Measurements from ENCODE around the gene ZBTB33. TPM values are rescaled to one million over a fixed set of nuclear protein-coding genes. Genes with fewer than 3 reads are reported as not detected.

Gene ZBTB33
- total RNA-seq, 1 experiment from 2014 or later = 17.2 TPM

- H3K4me1 ChIP-seq = 0 out of 2 replicates have a peak, but pooled peaks cover 3% of the 10 kb centered on the region
- TF ChIP-seq CTCF (IDR thresholded peaks at IDR 0.05; ENCODE audit: insufficient read depth in 1 of 2, low read depth in 1 of 2, low read length in 1 of 2, severe bottlenecking in 1 of 2, unreplicated experiment in 1 of 2) = no peak
- Mint-ChIP-seq H3K27ac (ENCODE audit: unreplicated experiment) (peak overlapping the region; percentile 99), H3K27me3 (ENCODE audit: insufficient read depth, unreplicated experiment) (no peaks in the 10 kb centered on the region), H3K4me3 (ENCODE audit: unreplicated experiment) (peak overlapping the region; percentile 100), H3K9me3 (ENCODE audit: unreplicated experiment) (no peaks in the 10 kb centered on the region), H3K4me1 (ENCODE audit: low read depth, unreplicated experiment) (peaks cover 6% of the 10 kb centered on the region), H3K36me3 (ENCODE audit: insufficient read depth, unreplicated experiment) (no peaks in the 10 kb centered on the region)
- ChIA-PET CTCF (no interaction called here), POLR2A (no interaction called here)
- no peaks in the 10 kb centered on the region for H3K27me3 ChIP-seq (replicated peaks; ENCODE audit: control insufficient read depth, insufficient read depth, low read length)
- DNase-seq = no peak
- no peaks in the 10 kb centered on the region for H3K36me3 ChIP-seq (ENCODE audit: control insufficient read depth, insufficient read depth, low read length)
- peak overlapping the region; percentile 52 for H3K4me3 ChIP-seq (ENCODE audit: low read depth, low read length)
- no TSS peak for BruUV-seq (replicated peaks)
- intact Hi-C loops (cut with micrococcal nuclease; ENCODE audit: unreplicated experiment) = no loop called here
- no peaks in the 10 kb centered on the region for H3K9me3 ChIP-seq
Observed at GRCh38 chrX:120244395-120244734, 6.2 kb upstream of the ZBTB33 start.

GRCh38 chrX:120244735-120245498, 5.7 kb upstream of the ZBTB33 start:
- intact Hi-C loops (cut with micrococcal nuclease; ENCODE audit: unreplicated experiment) = no loop called here
- ChIA-PET POLR2A (no interaction called here), CTCF (no interaction called here)
- peaks cover 6% of the 10 kb centered on the region for H3K4me1 Mint-ChIP-seq (ENCODE audit: low read depth, unreplicated experiment)
- H3K36me3 Mint-ChIP-seq (ENCODE audit: insufficient read depth, unreplicated experiment) = no peaks in the 10 kb centered on the region
- H3K27me3 Mint-ChIP-seq (ENCODE audit: insufficient read depth, unreplicated experiment) = no peaks in the 10 kb centered on the region
- no peak for TF ChIP-seq CTCF (IDR thresholded peaks at IDR 0.05; ENCODE audit: insufficient read depth in 1 of 2, low read depth in 1 of 2, low read length in 1 of 2, severe bottlenecking in 1 of 2, unreplicated experiment in 1 of 2)
- no peaks in the 10 kb centered on the region for H3K9me3 ChIP-seq
- H3K36me3 ChIP-seq (ENCODE audit: control insufficient read depth, insufficient read depth, low read length) = no peaks in the 10 kb centered on the region
- peak overlapping the region; percentile 100 for H3K4me3 Mint-ChIP-seq (ENCODE audit: unreplicated experiment)
- peak; percentile 68 to 69 for DNase-seq
- peak overlapping the region; percentile 99 for H3K27ac Mint-ChIP-seq (ENCODE audit: unreplicated experiment)
- no peaks in the 10 kb centered on the region for H3K27me3 ChIP-seq (replicated peaks; ENCODE audit: control insufficient read depth, insufficient read depth, low read length)
- no peaks in the 10 kb centered on the region for H3K9me3 Mint-ChIP-seq (ENCODE audit: unreplicated experiment)
- no TSS peak for BruUV-seq (replicated peaks)
- H3K4me1 ChIP-seq = 0 out of 2 replicates have a peak, but pooled peaks cover 3% of the 10 kb centered on the region
- peak overlapping the region; percentile 52 for H3K4me3 ChIP-seq (ENCODE audit: low read depth, low read length)

- no peaks in the 10 kb centered on the region for H3K9me3 ChIP-seq
- H3K9me3 Mint-ChIP-seq (ENCODE audit: unreplicated experiment) = no peaks in the 10 kb centered on the region
- no peaks in the 10 kb centered on the region for H3K4me1 Mint-ChIP-seq (ENCODE audit: low read depth, unreplicated experiment)
- BruUV-seq (replicated peaks) = TSS peak; percentile 52
- DNase-seq = peak; percentile 30 to 49
- TF ChIP-seq CTCF (IDR thresholded peaks at IDR 0.05; ENCODE audit: insufficient read depth in 1 of 2, low read depth in 1 of 2, low read length in 1 of 2, severe bottlenecking in 1 of 2, unreplicated experiment in 1 of 2) = no peak
- H3K4me3 Mint-ChIP-seq (ENCODE audit: unreplicated experiment) = peak overlapping the region; percentile 97
- no peaks in the 10 kb centered on the region for H3K36me3 ChIP-seq (ENCODE audit: control insufficient read depth, insufficient read depth, low read length)
- H3K27ac Mint-ChIP-seq (ENCODE audit: unreplicated experiment) = peak overlapping the region; percentile 99
- ChIA-PET POLR2A (no interaction called here), CTCF (interaction anchor here (1.1 kb wide), 1 partner anchor 22 kb away, joined by 5 read pairs; no protein-coding TSS in a partner anchor)
- intact Hi-C loops (cut with micrococcal nuclease; ENCODE audit: unreplicated experiment) = loop anchor here (2.0 to 5.0 kb wide), 3 partner anchors 65 to 269 kb away; partner anchors contain the start of gene LAMP2
- H3K27me3 Mint-ChIP-seq (ENCODE audit: insufficient read depth, unreplicated experiment) = no peaks in the 10 kb centered on the region
- H3K4me3 ChIP-seq (ENCODE audit: low read depth, low read length) = peak overlapping the region; percentile 71
- H3K36me3 Mint-ChIP-seq (ENCODE audit: insufficient read depth, unreplicated experiment) = peaks cover 14% of the 10 kb centered on the region
- no peaks in the 10 kb centered on the region for H3K27me3 ChIP-seq (replicated peaks; ENCODE audit: control insufficient read depth, insufficient read depth, low read length)
- no peaks in the 10 kb centered on the region for H3K4me1 ChIP-seq
Observed at GRCh38 chrX:120251471-120252011, 929 bp downstream of the ZBTB33 start.
